Colonic mucosa (tissue), 4 donors: Measurements from ENCODE around the gene TSPAN2. TPM values are rescaled to one million over a fixed set of nuclear protein-coding genes. Genes with fewer than 3 reads are reported as not detected.

Experiments
- DNase-seq: peaks from one replicate; pipeline ENCODE4 v3.0.0-alpha.2; 2020
- H3K27ac ChIP-seq: fragments of 200-600 bp; one replicate; pipeline ENCODE4 v1.8.0; 2021
- H3K27me3 ChIP-seq: fragments of 200-600 bp; one replicate; pipeline ENCODE4 v1.8.0; 2021
- H3K36me3 ChIP-seq: fragments of 200-600 bp; one replicate; pipeline ENCODE4 v1.8.0; 2021
- H3K4me1 ChIP-seq: fragments of 200-600 bp; one replicate; pipeline ENCODE4 v1.8.0; 2021; ENCODE audit warnings: mild to moderate bottlenecking
- H3K4me3 ChIP-seq: fragments of 200-600 bp; one replicate; pipeline ENCODE4 v1.8.0; 2021
- H3K9ac ChIP-seq, 2 donors: one replicate each; pipeline ENCODE4 v1.7.0; 2013; ENCODE audit warnings: control low read depth in 2 of 2, low read depth in 2 of 2, low read length in 2 of 2
- H3K9me3 ChIP-seq: fragments of 200-600 bp; one replicate; pipeline ENCODE4 v1.8.0; 2021
- CTCF ChIP-seq: fragments of 200-600 bp; IDR thresholded peaks from one replicate; pipeline ENCODE4 v1.8.0; 2022; ENCODE audit warnings: antibody characterized with exemption, mild to moderate bottlenecking
- intact Hi-C: fragments of 100-400 bp; cut with DNase I; formaldehyde crosslinking; loops from one replicate; pipeline ENCODE4 v1.14.1; 2022
- total RNA-seq, 2 donors: library from RNA; stranded (reverse); fragmentation: NEBNext Ultra II Directional in 1 of 2; extraction: Animal tissue kit (Norgen Biotek cat#: 25700) in 1 of 2; gene quantifications; one replicate each; pipeline ENCODE4 v1.2.1, GENCODE V29; 2021
- donor health status: healthy.
- donor health status: DM: no; HTN: no; CAD: no.
- donor health status: DM: no; HTN: no; CAD: no.

TSPAN2 gene
- total RNA-seq, 2 donors from 2014 or later = 2.1 to 14.6 TPM

DNA sequence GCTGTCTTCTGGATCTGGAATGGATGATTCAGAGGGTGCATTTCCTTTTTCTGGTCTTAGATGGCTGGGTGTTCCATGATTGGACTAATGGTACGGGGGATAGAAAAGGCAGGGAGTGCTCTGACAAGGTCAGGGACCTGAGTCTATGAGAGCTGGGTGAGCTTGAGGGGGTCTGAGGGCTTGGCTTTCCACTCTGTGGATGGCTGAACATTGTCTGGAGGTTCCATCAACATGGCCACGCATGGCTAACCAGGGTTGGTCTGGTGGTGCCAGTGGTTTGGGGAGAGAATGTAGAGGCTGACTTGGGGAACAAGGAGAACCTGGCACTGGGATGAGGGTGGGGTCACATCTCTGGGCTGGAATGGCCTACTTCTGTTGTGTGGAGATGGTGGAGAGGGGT, 41.5 kb upstream of the TSPAN2 start:
- no peak for DNase-seq
- H3K36me3 ChIP-seq = no peaks in the 10 kb centered on the region
- TF ChIP-seq CTCF = no peak
- no peaks in the 10 kb centered on the region for H3K27me3 ChIP-seq
- H3K9ac ChIP-seq = no peak overlapping the region
- no peaks in the 10 kb centered on the region for H3K4me1 ChIP-seq
- no peak overlapping the region for H3K27ac ChIP-seq
- no peak overlapping the region for H3K4me3 ChIP-seq
- no peaks in the 10 kb centered on the region for H3K9me3 ChIP-seq
- intact Hi-C loops = no loop called here

DNA sequence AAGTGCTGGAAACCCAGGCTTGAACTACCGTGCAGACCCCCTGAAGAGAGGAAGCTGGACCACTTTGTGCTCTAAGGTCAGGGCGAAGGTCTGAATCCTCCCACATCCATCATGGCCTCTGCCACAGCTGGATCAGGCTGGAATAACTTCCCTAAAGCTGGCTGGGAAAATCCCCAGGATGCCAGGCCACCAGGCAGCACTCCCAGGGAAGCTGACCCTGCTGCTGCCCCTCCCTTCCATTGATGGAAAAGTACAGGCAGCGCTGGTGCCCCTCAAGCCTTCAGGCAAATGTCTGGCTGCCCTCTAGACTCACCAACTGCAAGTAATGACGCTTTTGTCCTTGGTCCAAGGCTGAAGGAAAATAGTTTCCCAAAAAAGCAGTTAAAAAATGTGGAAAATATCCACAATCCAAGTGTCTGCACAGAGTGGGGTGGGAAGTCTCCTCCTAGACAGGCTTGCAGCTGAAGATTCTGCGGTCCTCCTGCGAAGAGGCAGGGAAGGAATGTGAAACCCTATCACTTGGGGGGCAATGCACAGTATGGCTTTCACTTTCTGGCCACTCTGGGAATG, 39.9 kb upstream of the TSPAN2 start:
- H3K4me3 ChIP-seq = no peak overlapping the region
- H3K27ac ChIP-seq = no peak overlapping the region
- intact Hi-C loops = no loop called here
- no peaks in the 10 kb centered on the region for H3K4me1 ChIP-seq
- H3K9ac ChIP-seq = no peak overlapping the region
- TF ChIP-seq CTCF = no peak
- no peaks in the 10 kb centered on the region for H3K36me3 ChIP-seq
- no peak for DNase-seq
- H3K27me3 ChIP-seq = no peaks in the 10 kb centered on the region
- no peaks in the 10 kb centered on the region for H3K9me3 ChIP-seq

DNA sequence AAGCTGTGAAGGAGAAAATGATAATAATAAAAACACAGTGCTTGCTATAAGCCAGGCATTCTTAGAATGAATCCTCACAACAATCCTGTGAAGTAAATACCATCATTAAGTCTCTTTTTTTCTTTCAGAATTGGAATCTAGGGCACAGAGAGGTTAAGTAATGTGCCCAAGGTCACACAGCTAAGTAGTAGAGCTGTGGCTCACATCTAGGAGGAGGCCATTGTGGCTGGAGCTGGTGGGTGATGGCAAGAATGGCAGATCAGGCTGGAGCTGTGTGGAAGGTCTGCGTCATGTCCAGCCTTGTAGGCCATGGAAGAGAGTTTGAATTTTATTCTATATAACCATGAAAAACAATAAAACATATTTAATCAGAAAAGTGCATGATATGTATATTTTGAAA, 38.2 kb upstream of the TSPAN2 start:
- Histone ChIP-seq H3K4me3 (no peak overlapping the region), H3K9me3 (no peaks in the 10 kb centered on the region), H3K9ac (no peak overlapping the region), H3K4me1 (no peaks in the 10 kb centered on the region), H3K36me3 (no peaks in the 10 kb centered on the region), H3K27ac (no peak overlapping the region), H3K27me3 (no peaks in the 10 kb centered on the region)
- no peak for DNase-seq
- intact Hi-C loops = no loop called here
- no peak for TF ChIP-seq CTCF

GRCh38 chr1:115126516-115126915, 37.2 kb upstream of the TSPAN2 start:
- Histone ChIP-seq H3K27me3 (no peaks in the 10 kb centered on the region), H3K36me3 (no peaks in the 10 kb centered on the region), H3K27ac (no peak overlapping the region), H3K4me1 (no peaks in the 10 kb centered on the region), H3K9me3 (no peaks in the 10 kb centered on the region), H3K4me3 (no peak overlapping the region), H3K9ac (no peak overlapping the region)
- no peak for DNase-seq
- TF ChIP-seq CTCF = no peak
- intact Hi-C loops = no loop called here

- H3K9ac ChIP-seq = no peak overlapping the region
- H3K4me3 ChIP-seq = no peak overlapping the region
- no peaks in the 10 kb centered on the region for H3K27me3 ChIP-seq
- DNase-seq = no peak
- TF ChIP-seq CTCF = no peak
- no peak overlapping the region for H3K27ac ChIP-seq
- no peaks in the 10 kb centered on the region for H3K36me3 ChIP-seq
- H3K4me1 ChIP-seq = no peaks in the 10 kb centered on the region
- intact Hi-C loops = no loop called here
- H3K9me3 ChIP-seq = no peaks in the 10 kb centered on the region
Observed at GRCh38 chr1:115123116-115123515, 33.8 kb upstream of the TSPAN2 start.
